Vagina (tissue), 2 donors: ENCODE data around the gene PCNX2. TPM values are rescaled to one million over a fixed set of nuclear protein-coding genes. Genes with fewer than 3 reads are reported as not detected.

Experiments
- DNase-seq, 2 donors: peaks; one replicate each; pipeline ENCODE4 v3.0.0-alpha.2; 2017; ENCODE audit errors: extremely low spot score in 2 of 2
- H3K27ac ChIP-seq: fragments of 200-600 bp; sonication (generic); one replicate; pipeline ENCODE4 v1.5.1; 2019
- H3K27me3 ChIP-seq: fragments of 200-600 bp; sonication (generic); one replicate; pipeline ENCODE4 v1.5.1; 2019
- H3K36me3 ChIP-seq, 2 donors: fragments of 200-600 bp; sonication (generic); one replicate each; pipeline ENCODE4 v1.5.1; 2017 to 2019
- H3K4me1 ChIP-seq: fragments of 200-600 bp; sonication (generic); one replicate; pipeline ENCODE4 v1.5.1; 2019
- H3K4me3 ChIP-seq, 2 donors: fragments of 200-600 bp; sonication (generic); 1 replicate in 1 of 2; 2 replicates in 1 of 2; pipeline ENCODE4 v1.5.1; 2016 to 2019
- H3K9me3 ChIP-seq: fragments of 200-600 bp; sonication (generic); one replicate; pipeline ENCODE4 v1.5.1; 2019
- POLR2A ChIP-seq, 2 donors: fragments of 450-650 bp; IDR thresholded peaks; one replicate each; pipeline ENCODE4 v1.6.1; 2017; ENCODE audit warnings: antibody characterized with exemption in 2 of 2, mild to moderate bottlenecking in 2 of 2, moderate library complexity in 2 of 2
- POLR2AphosphoS5 ChIP-seq, 2 donors: sonication (generic); formaldehyde crosslinking; IDR thresholded peaks; one replicate each; pipeline ENCODE4 v1.9.0; 2017; ENCODE audit warnings: antibody characterized with exemption in 2 of 2, mild to moderate bottlenecking in 2 of 2, low read depth in 1 of 2; ENCODE audit not compliant: insufficient read depth in 1 of 2
- intact Hi-C: fragments of 100-400 bp; cut with DNase I; formaldehyde crosslinking; loops from one replicate; pipeline ENCODE4 v1.15.1; 2023
- total RNA-seq: library from RNA; depleted of rRNA; stranded (reverse); fragments of >200 nt; gene quantifications from one replicate; pipeline ENCODE4 v1.2.3, GENCODE V29; 2016
- TF ChIP-seq, protein P1 (sequence below), 3 experiments: fragments of 450-650 bp in 2 of 3; fragments of 200-600 bp in 1 of 3; sonication (generic) in 1 of 3; IDR thresholded peaks; one replicate each; pipeline ENCODE4 v1.5.1; 2017 to 2019; ENCODE audit warnings: antibody characterized with exemption in 3 of 3, mild to moderate bottlenecking in 2 of 3, moderate library complexity in 2 of 3

The PCNX2 gene
- total RNA-seq, 1 donor from 2014 or later: 29.2 TPM

DNA sequence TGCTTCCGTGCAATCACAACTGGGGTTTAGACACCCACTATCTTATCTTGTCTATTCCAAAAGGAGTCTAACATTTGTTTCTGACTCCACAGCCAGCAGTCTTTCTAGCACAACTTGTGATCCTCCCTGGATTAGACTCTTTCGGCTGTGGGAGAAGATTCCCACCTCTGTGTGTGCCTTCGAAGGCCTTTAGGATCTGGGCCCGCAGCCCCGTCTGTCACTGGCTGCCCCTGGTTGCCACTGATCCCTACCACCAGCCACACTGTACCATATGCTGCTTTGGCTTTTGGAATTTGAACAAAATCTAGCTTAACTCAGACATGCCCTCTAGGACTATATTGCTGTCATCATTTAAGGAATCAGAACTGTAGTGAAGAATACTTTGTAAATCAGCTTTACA lies 327.1 kb downstream of the PCNX2 start:
- Histone ChIP-seq H3K4me3 (no peak overlapping the region), H3K9me3 (no peaks in the 10 kb centered on the region), H3K27me3 (no peaks in the 10 kb centered on the region), H3K36me3 (peaks cover 0 to 34% of the 10 kb centered on the region in 2 donors), H3K27ac (no peak overlapping the region), H3K4me1 (no peaks in the 10 kb centered on the region)
- TF ChIP-seq POLR2A (IDR thresholded peaks at IDR 0.05) (no peak), POLR2AphosphoS5 (IDR thresholded peaks at IDR 0.05; ENCODE audit: insufficient read depth in 1 of 2, low read depth in 1 of 2) (no peak)
- TF ChIP-seq, protein P1, sequence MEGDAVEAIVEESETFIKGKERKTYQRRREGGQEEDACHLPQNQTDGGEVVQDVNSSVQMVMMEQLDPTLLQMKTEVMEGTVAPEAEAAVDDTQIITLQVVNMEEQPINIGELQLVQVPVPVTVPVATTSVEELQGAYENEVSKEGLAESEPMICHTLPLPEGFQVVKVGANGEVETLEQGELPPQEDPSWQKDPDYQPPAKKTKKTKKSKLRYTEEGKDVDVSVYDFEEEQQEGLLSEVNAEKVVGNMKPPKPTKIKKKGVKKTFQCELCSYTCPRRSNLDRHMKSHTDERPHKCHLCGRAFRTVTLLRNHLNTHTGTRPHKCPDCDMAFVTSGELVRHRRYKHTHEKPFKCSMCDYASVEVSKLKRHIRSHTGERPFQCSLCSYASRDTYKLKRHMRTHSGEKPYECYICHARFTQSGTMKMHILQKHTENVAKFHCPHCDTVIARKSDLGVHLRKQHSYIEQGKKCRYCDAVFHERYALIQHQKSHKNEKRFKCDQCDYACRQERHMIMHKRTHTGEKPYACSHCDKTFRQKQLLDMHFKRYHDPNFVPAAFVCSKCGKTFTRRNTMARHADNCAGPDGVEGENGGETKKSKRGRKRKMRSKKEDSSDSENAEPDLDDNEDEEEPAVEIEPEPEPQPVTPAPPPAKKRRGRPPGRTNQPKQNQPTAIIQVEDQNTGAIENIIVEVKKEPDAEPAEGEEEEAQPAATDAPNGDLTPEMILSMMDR (IDR thresholded peaks at IDR 0.05): no peak
- no peak for DNase-seq
- intact Hi-C loops: no loop called here

DNA sequence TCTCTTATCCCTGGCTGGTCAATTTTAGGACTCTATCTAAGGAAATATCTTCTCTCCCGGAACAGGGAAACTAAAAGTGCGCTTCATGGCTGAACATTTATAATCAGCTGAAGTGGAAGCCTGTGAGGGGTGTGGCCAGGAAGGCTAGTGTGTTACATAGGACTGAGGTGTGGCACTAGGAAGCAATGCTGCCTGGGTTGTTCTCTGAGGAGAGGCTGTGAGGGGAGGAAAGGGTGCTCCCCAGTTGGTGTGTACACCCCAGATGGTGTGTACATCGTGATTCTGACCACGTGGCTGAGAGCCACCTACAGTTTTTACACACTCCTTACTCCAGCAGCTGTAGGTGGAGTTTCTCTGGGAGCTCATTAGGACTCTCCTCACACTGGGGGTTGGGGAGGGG lies 328.9 kb downstream of the PCNX2 start:
- Histone ChIP-seq H3K4me3 (no peak overlapping the region), H3K27me3 (no peaks in the 10 kb centered on the region), H3K9me3 (no peaks in the 10 kb centered on the region), H3K36me3 (peaks cover 0 to 18% of the 10 kb centered on the region in 2 donors), H3K27ac (no peak overlapping the region), H3K4me1 (no peaks in the 10 kb centered on the region)
- intact Hi-C loops: no loop called here
- TF ChIP-seq, protein P1 (IDR thresholded peaks at IDR 0.05): no peak
- no peak for TF ChIP-seq POLR2A (IDR thresholded peaks at IDR 0.05)
- no peak for TF ChIP-seq POLR2AphosphoS5 (IDR thresholded peaks at IDR 0.05; ENCODE audit: insufficient read depth in 1 of 2, low read depth in 1 of 2)
- DNase-seq: no peak

DNA sequence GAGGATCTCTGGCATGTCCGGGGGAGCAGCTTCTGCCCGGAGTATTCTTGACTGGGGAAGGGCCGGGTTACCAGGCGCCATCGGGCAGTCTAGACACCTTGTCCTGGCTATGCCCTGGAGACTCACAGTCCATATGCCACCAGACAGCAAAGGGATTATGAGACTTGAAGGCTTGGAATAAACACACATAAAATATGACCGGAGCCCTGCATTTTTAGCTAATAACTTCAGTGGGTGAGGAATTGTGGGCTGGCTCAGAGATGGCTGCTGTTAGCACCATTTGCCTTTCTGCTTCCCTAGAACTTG lies 329.7 kb downstream of the PCNX2 start:
- Histone ChIP-seq H3K4me3 (no peak overlapping the region), H3K27ac (no peak overlapping the region), H3K9me3 (no peaks in the 10 kb centered on the region), H3K4me1 (no peaks in the 10 kb centered on the region), H3K36me3 (peaks cover 0 to 16% of the 10 kb centered on the region in 2 donors), H3K27me3 (no peaks in the 10 kb centered on the region)
- intact Hi-C loops: no loop called here
- TF ChIP-seq POLR2AphosphoS5 (IDR thresholded peaks at IDR 0.05; ENCODE audit: insufficient read depth in 1 of 2, low read depth in 1 of 2): no peak
- TF ChIP-seq, protein P1 (IDR thresholded peaks at IDR 0.05): no peak
- DNase-seq: no peak

DNA sequence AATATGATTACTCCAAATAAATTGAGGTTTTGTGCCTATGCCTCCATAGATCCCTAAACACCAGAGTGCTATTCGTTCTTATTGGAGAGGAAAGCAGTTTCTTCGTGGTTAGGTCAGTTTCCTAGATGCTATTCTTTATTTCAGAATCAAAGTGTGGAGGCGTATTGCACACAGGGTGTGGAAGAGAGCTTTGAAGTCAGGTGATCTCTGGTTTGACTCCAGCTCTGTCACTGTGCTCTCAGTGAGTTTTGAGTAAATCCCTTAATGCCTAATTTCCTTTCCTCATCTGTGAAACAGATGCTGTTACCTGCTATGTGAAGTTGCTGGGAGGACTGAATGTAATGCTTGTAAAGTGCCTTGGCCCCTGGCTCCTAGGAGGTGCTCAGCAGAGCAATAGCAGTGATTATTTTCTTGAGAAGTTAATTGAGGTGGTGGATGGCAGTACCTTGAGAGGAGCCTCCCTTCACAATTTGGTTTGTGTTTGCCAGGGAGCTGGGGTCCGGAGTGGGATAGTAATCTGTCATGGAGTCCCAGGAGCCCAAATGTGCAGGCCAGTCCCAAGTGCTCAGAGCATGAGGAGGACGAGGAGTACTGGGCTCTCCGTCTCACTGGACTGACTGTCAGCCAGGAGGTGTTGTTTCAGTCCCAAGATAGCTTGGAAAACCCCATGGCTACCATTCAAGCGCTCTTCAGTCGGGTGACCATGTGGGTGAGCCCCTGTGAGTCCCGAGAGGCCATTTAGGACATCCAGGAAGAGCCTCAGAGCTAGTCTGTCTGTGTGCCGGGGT lies 330.2 kb downstream of the PCNX2 start:
- no peaks in the 10 kb centered on the region for H3K4me1 ChIP-seq
- no peak for TF ChIP-seq POLR2AphosphoS5 (IDR thresholded peaks at IDR 0.05; ENCODE audit: insufficient read depth in 1 of 2, low read depth in 1 of 2)
- TF ChIP-seq POLR2A (IDR thresholded peaks at IDR 0.05): no peak
- TF ChIP-seq, protein P1 (IDR thresholded peaks at IDR 0.05): no peak
- H3K27ac ChIP-seq: no peak overlapping the region
- H3K9me3 ChIP-seq: no peaks in the 10 kb centered on the region
- H3K27me3 ChIP-seq: no peaks in the 10 kb centered on the region
- no peak overlapping the region for H3K4me3 ChIP-seq
- H3K36me3 ChIP-seq: peaks cover 0 to 11% of the 10 kb centered on the region in 2 donors
- intact Hi-C loops: no loop called here
- no peak for DNase-seq

DNA sequence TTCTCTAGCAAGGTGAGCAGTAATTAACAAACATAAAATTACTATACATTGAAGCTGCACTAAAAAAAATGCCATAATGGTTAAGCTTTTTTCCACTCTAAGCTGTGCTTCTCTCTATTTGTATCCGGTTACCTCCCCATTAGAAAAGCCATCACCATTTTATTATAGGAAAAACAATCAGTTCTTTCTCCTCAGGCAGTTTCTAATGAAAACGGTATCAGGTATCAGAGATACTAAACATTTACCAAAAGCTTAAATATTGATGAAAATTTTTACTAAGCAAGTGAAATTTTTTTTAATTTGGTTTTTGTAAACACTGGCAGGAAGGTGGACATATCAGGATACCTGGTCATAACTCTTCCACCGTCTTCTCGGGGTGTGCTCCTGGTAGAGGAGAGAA lies 330.9 kb downstream of the PCNX2 start:
- no peak overlapping the region for H3K4me3 ChIP-seq
- no peaks in the 10 kb centered on the region for H3K4me1 ChIP-seq
- no peak for DNase-seq
- no peaks in the 10 kb centered on the region for H3K27me3 ChIP-seq
- no peak overlapping the region for H3K27ac ChIP-seq
- TF ChIP-seq, protein P1 (IDR thresholded peaks at IDR 0.05): no peak
- no peak for TF ChIP-seq POLR2A (IDR thresholded peaks at IDR 0.05)
- TF ChIP-seq POLR2AphosphoS5 (IDR thresholded peaks at IDR 0.05; ENCODE audit: insufficient read depth in 1 of 2, low read depth in 1 of 2): no peak
- intact Hi-C loops: no loop called here
- H3K9me3 ChIP-seq: no peaks in the 10 kb centered on the region
- peaks cover 0 to 5% of the 10 kb centered on the region in 2 donors for H3K36me3 ChIP-seq
